GM18873 (cell line): ENCODE results near the gene FAM83G.
"Not testable (repeated sequence)": the region's sequence is repeated elsewhere in the genome, so short reads cannot be mapped to it uniquely, and the experiment has no call there.

Experiments used
- ATAC-seq: cut with Tn5 transposase; IDR thresholded peaks from one replicate; pipeline ENCODE4 v1.9.1; 2021; ENCODE audit warnings: mild to moderate bottlenecking, moderate library complexity, moderate number of reproducible peaks; ENCODE audit not compliant: unreplicated experiment, low FRiP score

FAM83G gene

DNA sequence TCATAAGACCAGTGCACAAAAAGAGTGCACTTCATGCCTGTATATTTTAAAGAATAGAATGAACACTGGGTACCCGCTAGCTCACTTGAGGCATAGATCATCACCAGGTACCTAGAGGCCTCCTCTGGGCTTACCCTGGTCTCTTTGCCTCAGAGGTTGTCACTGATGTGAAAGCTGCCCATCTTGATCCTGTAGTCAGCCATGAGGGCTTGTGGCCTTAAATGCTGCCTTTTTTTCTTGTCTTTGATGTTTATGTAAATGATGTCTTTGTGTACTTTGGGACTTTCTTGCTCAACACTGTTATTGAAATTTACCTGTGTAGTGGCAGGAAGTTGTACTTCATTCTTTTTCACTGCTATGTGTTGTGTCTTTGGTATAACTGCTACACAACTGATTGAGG is 79.4 kb downstream of the FAM83G start:
- no peak for ATAC-seq

DNA sequence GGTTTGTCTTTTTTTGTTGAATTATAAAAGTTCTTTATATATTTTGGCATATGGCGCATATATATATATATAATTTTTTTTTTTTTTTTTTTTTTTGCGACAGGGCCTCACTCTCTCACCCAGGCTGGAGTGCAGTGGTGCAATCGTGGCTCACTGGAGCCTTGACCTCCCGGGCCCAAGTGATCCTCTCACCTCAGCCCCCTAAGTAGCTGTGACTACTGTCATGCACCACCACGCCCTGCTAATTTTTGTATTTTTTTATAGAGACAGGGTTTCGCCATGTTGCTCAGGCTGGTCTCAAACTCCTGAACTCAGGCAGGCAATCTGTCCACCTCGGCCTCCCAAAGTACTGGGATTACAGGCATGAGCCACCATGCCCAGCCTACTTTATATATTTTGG is 82.0 kb downstream of the FAM83G start:
- not testable (repeated sequence) for ATAC-seq

DNA sequence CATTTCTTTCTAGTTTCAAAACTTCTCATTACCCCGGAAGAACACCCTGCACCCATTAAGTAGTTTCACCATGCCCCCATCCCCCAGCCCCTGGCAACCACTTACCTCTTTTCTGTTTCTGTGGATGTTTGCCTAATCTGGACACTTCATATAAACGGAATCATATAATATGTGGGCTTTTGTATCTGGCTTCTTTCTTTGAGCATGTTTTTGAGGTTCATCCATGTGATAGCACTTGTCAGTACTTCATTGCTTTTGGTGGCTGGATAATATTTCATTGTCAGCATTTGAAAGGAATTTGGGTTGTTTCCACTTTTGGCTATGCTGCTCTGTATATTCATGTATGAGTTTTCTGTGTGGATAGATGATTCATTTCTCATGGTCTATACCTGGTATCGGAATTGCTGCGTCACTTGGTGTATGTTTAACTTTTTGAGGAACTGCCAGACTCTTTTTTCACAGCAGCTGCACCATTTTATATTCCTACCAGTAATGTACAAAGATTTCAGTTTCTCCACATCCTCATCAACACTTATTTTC is 82.6 kb downstream of the FAM83G start:
- ATAC-seq = peak; percentile 55

DNA sequence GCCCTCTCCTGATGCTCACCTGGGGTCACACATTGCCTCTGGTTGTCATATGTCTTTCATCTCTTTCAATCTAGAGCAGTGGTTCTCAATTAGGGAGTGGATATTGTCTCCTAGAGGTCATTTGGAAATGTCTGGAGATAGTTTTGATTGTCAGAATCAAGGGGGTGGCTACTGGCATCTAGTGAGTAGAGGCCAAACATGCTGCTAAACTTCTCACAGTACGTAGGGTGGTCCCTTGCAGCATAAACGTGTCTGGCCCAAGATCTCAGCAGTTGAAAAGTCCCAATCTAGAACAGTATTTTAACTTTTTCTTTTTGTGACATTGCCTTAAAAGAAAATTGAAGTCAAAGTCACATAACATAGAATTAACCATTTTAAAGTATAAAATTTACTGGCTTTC is 83.1 kb downstream of the FAM83G start:
- no peak for ATAC-seq

DNA sequence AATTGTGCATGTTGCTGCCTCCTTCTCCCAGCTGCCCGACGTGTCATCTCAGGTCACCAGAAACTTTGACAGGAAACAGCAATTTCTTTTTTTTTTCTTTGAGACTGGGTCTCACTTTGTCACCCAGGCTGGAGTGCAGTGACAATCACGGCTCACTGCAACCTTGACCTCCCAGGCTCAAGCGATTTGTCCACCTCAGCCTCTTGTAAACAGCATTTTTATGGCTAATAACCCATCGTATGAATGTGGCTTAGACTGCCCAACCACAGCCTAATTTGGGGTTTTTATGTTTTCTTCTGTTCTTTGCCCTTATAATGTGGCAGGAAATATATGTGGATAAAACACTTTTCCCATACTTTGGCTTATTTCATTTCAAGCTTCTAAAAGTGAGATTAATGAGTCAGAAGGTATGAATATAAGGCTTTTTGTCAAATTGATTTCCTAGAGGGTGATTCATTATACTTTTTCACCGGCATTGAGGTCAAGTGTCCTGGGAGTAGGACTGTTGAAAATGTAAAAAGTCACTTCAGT is 83.6 kb downstream of the FAM83G start:
- ATAC-seq = no peak

DNA sequence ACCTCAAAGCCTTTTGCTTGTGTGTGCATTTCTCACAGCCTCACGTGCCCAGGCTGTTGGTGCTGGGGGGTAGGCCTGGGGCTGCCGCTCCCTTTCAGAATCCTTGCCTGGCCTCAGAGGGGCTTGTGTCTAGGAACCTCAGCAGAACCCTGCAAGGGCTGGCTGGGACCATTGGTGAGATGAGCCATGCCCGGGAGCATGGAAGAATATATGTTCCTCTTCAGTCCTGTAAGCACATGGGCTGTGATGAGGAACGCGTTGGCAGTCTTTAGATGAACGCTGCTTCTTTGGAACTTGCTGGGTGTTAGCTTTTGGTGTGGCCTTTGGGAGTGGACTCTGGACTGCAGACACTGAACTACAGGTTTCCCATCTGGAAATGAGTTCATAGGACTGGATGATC is 84.6 kb downstream of the FAM83G start:
- ATAC-seq = no peak
